OCI-LY1 (cell line): ENCODE data around the gene PBX3.

Experiments
- EZH2 ChIP-seq: fragments of 200-600 bp; sonication (generic), shearing (Covaris generic); IDR thresholded peaks from 2 replicates; pipeline ENCODE4 v1.8.0; 2017; ENCODE audit warnings: borderline replicate concordance, mixed run types, mild to moderate bottlenecking, antibody characterized with exemption, low read length, moderate library complexity, mixed read lengths
- TF ChIP-seq, protein P1 (sequence below): fragments of 200-600 bp; sonication (generic), shearing (Covaris generic); IDR thresholded peaks from 2 replicates; pipeline ENCODE4 v1.5.1; 2017; ENCODE audit warnings: mild to moderate bottlenecking, antibody characterized with exemption, low read length, moderate library complexity, mixed read lengths

DNA sequence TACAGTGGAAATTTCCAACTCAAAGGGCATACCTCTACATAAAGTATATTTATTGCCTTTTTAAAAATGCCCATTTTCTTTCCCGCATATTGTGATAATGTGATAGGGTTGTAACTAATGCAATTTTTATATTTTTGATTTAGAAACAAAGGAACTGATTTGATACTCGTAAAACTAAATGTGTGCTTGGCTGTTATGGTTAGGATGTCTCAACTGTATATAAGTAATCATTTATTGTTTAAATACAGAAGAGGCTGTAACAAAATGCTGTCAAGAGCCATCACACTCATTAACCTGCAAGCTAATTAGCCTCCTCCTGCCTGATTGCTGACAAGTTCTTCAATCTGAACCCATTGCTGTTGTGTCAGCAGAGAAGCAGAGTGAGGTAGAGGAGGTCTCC is 149.2 kb downstream of the PBX3 start:
- TF ChIP-seq, protein P1, sequence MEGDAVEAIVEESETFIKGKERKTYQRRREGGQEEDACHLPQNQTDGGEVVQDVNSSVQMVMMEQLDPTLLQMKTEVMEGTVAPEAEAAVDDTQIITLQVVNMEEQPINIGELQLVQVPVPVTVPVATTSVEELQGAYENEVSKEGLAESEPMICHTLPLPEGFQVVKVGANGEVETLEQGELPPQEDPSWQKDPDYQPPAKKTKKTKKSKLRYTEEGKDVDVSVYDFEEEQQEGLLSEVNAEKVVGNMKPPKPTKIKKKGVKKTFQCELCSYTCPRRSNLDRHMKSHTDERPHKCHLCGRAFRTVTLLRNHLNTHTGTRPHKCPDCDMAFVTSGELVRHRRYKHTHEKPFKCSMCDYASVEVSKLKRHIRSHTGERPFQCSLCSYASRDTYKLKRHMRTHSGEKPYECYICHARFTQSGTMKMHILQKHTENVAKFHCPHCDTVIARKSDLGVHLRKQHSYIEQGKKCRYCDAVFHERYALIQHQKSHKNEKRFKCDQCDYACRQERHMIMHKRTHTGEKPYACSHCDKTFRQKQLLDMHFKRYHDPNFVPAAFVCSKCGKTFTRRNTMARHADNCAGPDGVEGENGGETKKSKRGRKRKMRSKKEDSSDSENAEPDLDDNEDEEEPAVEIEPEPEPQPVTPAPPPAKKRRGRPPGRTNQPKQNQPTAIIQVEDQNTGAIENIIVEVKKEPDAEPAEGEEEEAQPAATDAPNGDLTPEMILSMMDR, result no peak
- TF ChIP-seq EZH2, result no peak
